GM12878 (cell line): ENCODE data around the gene NFIX. TPM values are rescaled to one million over a fixed set of nuclear protein-coding genes. Genes with fewer than 3 reads are reported as not detected.

Experiments
- ATAC-seq: fragments of 200-7000 bp; cut with Tn5 transposase; 3 replicates; pipeline ENCODE4 v1.9.1; 2020; ENCODE audit warnings: mild to moderate bottlenecking, moderate library complexity
- BruUV-seq: library from RNA; stranded (reverse); fragments of 400-500 nt; replicated peaks from 2 replicates; lab custom pipeline; 2021; lab: Mats Ljungman, UMichigan
- CTCF ChIA-PET: fragments of 300-600 bp; sonication (Branson Sonifier 250); formaldehyde crosslinking; extraction: SDS; loops from one replicate; lab custom pipeline; 2021; ENCODE audit warnings: inconsistent platforms; lab: Yijun Ruan, JAX
- POLR2A ChIA-PET: fragments of 350-600 bp; formaldehyde crosslinking; extraction: SDS; loops from one replicate; lab custom pipeline; 2021; ENCODE audit warnings: inconsistent platforms; lab: Charles Lee
- RAD21 ChIA-PET: fragments of 300-600 bp; sonication (Branson Sonifier 250); formaldehyde crosslinking; loops from one replicate; lab custom pipeline; 2023; ENCODE audit warnings: antibody characterized with exemption; ENCODE audit not compliant: unreplicated experiment; lab: Charles Lee
- SMC1A ChIA-PET: fragments of 300-600 bp; sonication (Branson Sonifier 250); formaldehyde crosslinking; loops from one replicate; lab custom pipeline; 2023; ENCODE audit not compliant: unreplicated experiment, uncharacterized antibody; lab: Charles Lee
- DNase-seq: peaks from one replicate; pipeline ENCODE4 v3.0.0-alpha.2; 2011; ENCODE audit warnings: low read depth, low spot score
- FAIRE-seq: peaks from 3 replicates; lab custom pipeline; 2011; peaks lifted over from hg19 to GRCh38; lab: Jason Lieb, UNC
- H2AFZ ChIP-seq: 2 replicates; pipeline ENCODE4 v1.6.0; 2011; ENCODE audit warnings: low read depth, low read length, control low read depth; ENCODE audit not compliant: control insufficient read depth
- H3K27ac ChIP-seq: 2 replicates; pipeline ENCODE4 v1.5.1; 2011; ENCODE audit warnings: control low read depth; ENCODE audit not compliant: control insufficient read depth, insufficient read depth
- H3K27me3 ChIP-seq, 2 experiments: replicated peaks in 1 of 2; 2 replicates each; pipeline versions ENCODE4 v1.6.0 to v1.6.1; 2011; ENCODE audit warnings: low read length in 1 of 2; ENCODE audit not compliant: control insufficient read depth in 2 of 2, insufficient read depth in 2 of 2
- H3K36me3 ChIP-seq, 2 experiments: 2 replicates each; pipeline ENCODE4 v1.5.1; 2011; ENCODE audit warnings: low read length in 1 of 2; ENCODE audit not compliant: control insufficient read depth in 2 of 2, insufficient read depth in 2 of 2
- H3K4me1 ChIP-seq: 2 replicates; pipeline ENCODE4 v1.6.1; 2011; ENCODE audit warnings: mild to moderate bottlenecking, low read length, moderate library complexity, mixed read lengths; ENCODE audit not compliant: control insufficient read depth, insufficient read depth
- H3K4me2 ChIP-seq: 2 replicates; pipeline ENCODE4 v1.6.0; 2011; ENCODE audit warnings: control low read depth; ENCODE audit not compliant: control insufficient read depth, insufficient read depth
- H3K4me3 ChIP-seq: fragments of 200-600 bp; sonication (generic); 2 replicates; pipeline ENCODE4 v1.5.1; 2016
- H3K79me2 ChIP-seq: 2 replicates; pipeline ENCODE4 v1.6.0; 2011; ENCODE audit warnings: low read length; ENCODE audit not compliant: control insufficient read depth, insufficient read depth
- H3K9ac ChIP-seq: 2 replicates; pipeline ENCODE4 v1.8.0; 2011; ENCODE audit warnings: low read length, control low read depth, mixed read lengths; ENCODE audit not compliant: control insufficient read depth, insufficient read depth
- H3K9me3 ChIP-seq: replicated peaks from 3 replicates; pipeline ENCODE4 v1.5.1; 2011; ENCODE audit warnings: mild to moderate bottlenecking, low read length; ENCODE audit not compliant: control insufficient read depth, insufficient read depth
- H4K20me1 ChIP-seq: 2 replicates; pipeline ENCODE4 v1.6.0; 2011; ENCODE audit not compliant: control insufficient read depth, insufficient read depth
- BACH1 ChIP-seq: fragments of 450-650 bp; IDR thresholded peaks from 2 replicates; pipeline ENCODE4 v1.6.1; 2017; ENCODE audit warnings: mild to moderate bottlenecking, borderline replicate concordance
- BRCA1 ChIP-seq: IDR thresholded peaks from 2 replicates; pipeline ENCODE4 v1.6.1; 2011; ENCODE audit warnings: low read depth, low read length, improper control_type of control experiment
- CHD2 ChIP-seq: IDR thresholded peaks from 2 replicates; pipeline ENCODE4 v1.6.1; 2011; ENCODE audit warnings: low read depth, low read length, improper control_type of control experiment, borderline replicate concordance
- EP300 ChIP-seq, 2 experiments: fragments of 150-350 bp in 1 of 2; IDR thresholded peaks; 2 replicates each; pipeline ENCODE4 v1.6.1; 2011 to 2012; ENCODE audit warnings: low read depth in 2 of 2, low read length in 2 of 2, borderline replicate concordance in 1 of 2, improper control_type of control experiment in 1 of 2, inconsistent platforms in 1 of 2; ENCODE audit not compliant: control insufficient read depth in 1 of 2
- NBN ChIP-seq: fragments of 450-650 bp; IDR thresholded peaks from 2 replicates; pipeline ENCODE4 v1.6.1; 2016
- NKRF ChIP-seq: fragments of 450-650 bp; conservative IDR thresholded peaks from 2 replicates; pipeline ENCODE4 v1.6.1; 2017; ENCODE audit warnings: mild to moderate bottlenecking, moderate library complexity
- RAD21 ChIP-seq: IDR thresholded peaks from 2 replicates; pipeline ENCODE4 v1.6.1; 2011; ENCODE audit warnings: mild to moderate bottlenecking, low read depth, low read length, moderate library complexity; ENCODE audit not compliant: insufficient read depth
- WGBS: methylation state at CpG from one replicate; pipeline ENCODE4 v1.1.6; 2016; ENCODE audit warnings: low lambda C conversion rate; ENCODE audit not compliant: insufficient replicate concordance, insufficient coverage; ENCODE audit errors: missing lambda C conversion rate; 5-methylcytosine and 5-hydroxymethylcytosine counted together
- in situ Hi-C: fragments of 300-500 bp; cut with MboI; formaldehyde crosslinking; loops from 9 replicates; pipeline ENCODE4 v1.14.3; 2018; ENCODE audit warnings: mixed read lengths
- intact Hi-C: fragments of 100-400 bp; cut with micrococcal nuclease; formaldehyde crosslinking; loops from one replicate; pipeline ENCODE4 v1.14.2; 2022; ENCODE audit not compliant: unreplicated experiment
- polyA plus RNA-seq, 11 experiments: library from polyadenylated mRNA; depleted of rRNA in 4 of 11; unstranded in 6 of 11; stranded (reverse) in 5 of 11; fragments of >200 nt; fragmentation: Nextera tagmentation in 4 of 11; fragmentation: Illumina TruSeq in 1 of 11; extraction: Ambion mirVana in 4 of 11; extraction: Trizol in 1 of 11; gene quantifications; 1 replicate in 1 of 11; 2 replicates in 10 of 11; pipeline versions ENCODE4 v1.2.1 to v1.2.3, GENCODE V29; 2011 to 2016; ENCODE audit warnings: inconsistent platforms in 2 of 11, missing spikeins in 2 of 11, low read depth in 1 of 11
- total RNA-seq, 4 experiments: library from RNA; depleted of rRNA in 3 of 4; stranded (reverse); fragments of >200 nt in 3 of 4; fragmentation: Illumina TruSeq in 1 of 4; extraction: Trizol in 1 of 4; gene quantifications; 2 replicates each; pipeline versions ENCODE4 v1.2.1 to v1.2.3, GENCODE V29; 2013 to 2021
- TF ChIP-seq, protein P1 (sequence below): fragments of 450-650 bp; IDR thresholded peaks from 2 replicates; pipeline ENCODE4 v1.6.1; 2014; ENCODE audit warnings: mild to moderate bottlenecking

The NFIX gene
- total and polyA plus RNA-seq, 10 of the 15 experiments (the other 5 are each of a cell fraction or from before 2014, with no cell fraction given) = 0.02 to 2.2 (median 0.28) TPM

GRCh38 chr19:13085666-13086065 lies 90.4 kb downstream of the NFIX start (continued):
- TF ChIP-seq, protein P1, sequence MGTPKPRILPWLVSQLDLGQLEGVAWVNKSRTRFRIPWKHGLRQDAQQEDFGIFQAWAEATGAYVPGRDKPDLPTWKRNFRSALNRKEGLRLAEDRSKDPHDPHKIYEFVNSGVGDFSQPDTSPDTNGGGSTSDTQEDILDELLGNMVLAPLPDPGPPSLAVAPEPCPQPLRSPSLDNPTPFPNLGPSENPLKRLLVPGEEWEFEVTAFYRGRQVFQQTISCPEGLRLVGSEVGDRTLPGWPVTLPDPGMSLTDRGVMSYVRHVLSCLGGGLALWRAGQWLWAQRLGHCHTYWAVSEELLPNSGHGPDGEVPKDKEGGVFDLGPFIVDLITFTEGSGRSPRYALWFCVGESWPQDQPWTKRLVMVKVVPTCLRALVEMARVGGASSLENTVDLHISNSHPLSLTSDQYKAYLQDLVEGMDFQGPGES = no peak
- no peak for TF ChIP-seq RAD21
- no peak for TF ChIP-seq CHD2
- TF ChIP-seq BRCA1 = no peak
- TF ChIP-seq NKRF = no peak

DNA sequence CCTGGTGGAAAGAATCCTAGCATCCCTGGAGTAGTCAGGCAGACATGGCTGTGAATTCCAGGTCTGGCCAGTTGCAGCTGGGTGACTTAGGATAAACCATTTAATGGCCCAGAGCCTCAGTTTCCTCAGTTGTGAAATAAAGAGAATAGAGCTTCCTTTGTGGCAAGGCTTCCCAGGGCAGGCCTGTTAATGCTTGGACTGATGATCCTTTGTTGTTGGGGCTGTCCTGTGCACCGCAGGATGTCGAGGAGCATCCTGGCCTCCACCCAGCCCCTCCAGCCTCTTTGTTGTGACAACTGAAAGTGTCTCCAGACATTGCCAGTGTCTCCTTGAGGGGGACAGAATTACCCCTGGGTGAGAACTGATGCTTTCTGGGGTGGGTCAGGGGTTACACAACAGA lies 91.1 kb downstream of the NFIX start:
- no peak for TF ChIP-seq EP300 (IDR thresholded peaks at IDR 0.05; ENCODE audit: borderline replicate concordance in 1 of 2, control insufficient read depth in 1 of 2, low read depth in 2 of 2, low read length in 2 of 2)
- no peak for TF ChIP-seq NBN
- no peak for TF ChIP-seq BACH1
- DNase-seq = no peak
- FAIRE-seq = no peak
- POLR2A ChIA-PET = no interaction called here
- H3K9me3 ChIP-seq = no peaks in the 10 kb centered on the region
- H3K9ac ChIP-seq = no peak overlapping the region
- no peaks in the 10 kb centered on the region for H3K4me1 ChIP-seq
- H4K20me1 ChIP-seq = no peaks in the 10 kb centered on the region
- no peaks in the 10 kb centered on the region for H3K79me2 ChIP-seq
- ATAC-seq = no peak
- CTCF ChIA-PET = interaction anchor here (0.7 to 3.1 kb wide), 3 partner anchors 27 to 121 kb away, joined by 4 to 19 read pairs (median 9); no protein-coding TSS in a partner anchor
- 50% methylated on average over 2 of the region's 2 CpGs for WGBS
- intact Hi-C loops = no loop called here
- no peak overlapping the region for H3K27ac ChIP-seq
- BruUV-seq = no TSS peak
- H3K36me3 ChIP-seq = no peaks in the 10 kb centered on the region
- no peak overlapping the region for H3K4me2 ChIP-seq
- no peak overlapping the region for H3K4me3 ChIP-seq
- in situ Hi-C loops = no loop called here
- no peaks in the 10 kb centered on the region; a peak in 2 of 4 replicates for H3K27me3 ChIP-seq
- SMC1A ChIA-PET = interaction anchor here (1.4 kb wide), 1 partner anchor 109 kb away, joined by 5 read pairs; no protein-coding TSS in a partner anchor
- H2AFZ ChIP-seq = no peak overlapping the region
- RAD21 ChIA-PET = no interaction called here
